C4-2B (cell line): ENCODE measurements around the gene KCNJ12.
"Not testable (repeated sequence)": the region's sequence is repeated elsewhere in the genome, so short reads cannot be mapped to it uniquely, and the experiment has no call there.

Experiments
- CTCF ChIP-seq: fragments of 450-650 bp; conservative IDR thresholded peaks from 2 replicates; pipeline ENCODE4 v1.5.1; 2017; ENCODE audit warnings: mild to moderate bottlenecking
- ZFX ChIP-seq: fragments of 450-650 bp; IDR thresholded peaks from 2 replicates; pipeline ENCODE4 v1.6.1; 2017

DNA sequence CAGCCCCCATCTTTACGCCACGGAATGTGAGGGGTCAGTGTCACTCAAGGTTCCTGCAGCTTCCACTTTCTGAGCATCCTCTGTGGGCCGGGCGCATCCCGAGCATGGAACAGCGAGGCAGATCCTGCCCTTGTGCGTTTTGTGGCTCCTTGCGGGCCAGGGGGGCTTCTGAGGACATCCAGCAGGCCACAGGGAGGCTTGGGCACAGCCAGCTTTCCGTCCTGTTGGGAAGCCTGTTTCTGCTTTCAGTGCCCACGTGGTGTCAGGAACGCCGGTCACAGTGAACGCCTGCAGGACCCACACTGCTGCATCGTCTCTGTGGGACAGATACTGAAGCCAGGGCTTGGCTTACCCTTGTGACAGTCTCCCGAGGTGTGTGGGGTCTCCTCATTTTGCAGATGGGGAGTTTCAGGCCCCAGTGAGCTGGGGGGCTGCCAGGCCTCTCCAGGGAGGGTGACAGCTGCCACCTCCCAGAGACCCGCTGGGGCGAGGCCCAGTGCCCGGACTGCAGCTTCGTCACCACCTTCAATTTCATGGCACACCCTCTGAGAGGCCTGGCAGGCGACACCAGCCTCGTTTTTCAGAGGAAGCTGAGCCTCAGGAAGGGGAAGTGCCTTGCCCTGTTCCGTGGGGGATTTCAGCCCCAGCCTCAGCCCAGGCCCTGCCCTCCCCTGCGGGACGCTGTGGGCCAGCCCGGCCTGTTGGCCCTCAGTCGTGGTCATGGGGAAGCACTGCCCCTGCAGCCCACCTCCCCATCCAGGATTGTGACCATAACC, 29.0 kb downstream of the KCNJ12 start:
- not testable (repeated sequence) for TF ChIP-seq CTCF, ZFX
